Bronchial epithelial cell (primary cell): Measurements from ENCODE around the gene TGFB2. TPM values are rescaled to one million over a fixed set of nuclear protein-coding genes. Genes with fewer than 3 reads are reported as not detected.
A peak's percentile ranks its signal among the peaks of the same experiment; 100 is the strongest.

Experiments used
- DNase-seq: peaks from one replicate; pipeline ENCODE4 v3.0.0-alpha.2; 2010; ENCODE audit warnings: low read depth
- FAIRE-seq: peaks from 2 replicates; lab custom pipeline; 2011; peaks lifted over from hg19 to GRCh38; lab: Jason Lieb, UNC
- H3K27me3 ChIP-seq: 2 replicates; pipeline ENCODE4 v1.5.1; 2011; ENCODE audit warnings: low read length; ENCODE audit not compliant: control insufficient read depth, insufficient read depth
- H3K36me3 ChIP-seq: 2 replicates; pipeline ENCODE4 v1.5.1; 2011; ENCODE audit warnings: low read length; ENCODE audit not compliant: control insufficient read depth, insufficient read depth
- H3K4me3 ChIP-seq: 2 replicates; pipeline ENCODE4 v1.5.1; 2011; ENCODE audit warnings: mild to moderate bottlenecking, low read depth, low read length, control low read depth
- CTCF ChIP-seq: IDR thresholded peaks from 2 replicates; pipeline ENCODE4 v1.5.1; 2011; ENCODE audit warnings: mild to moderate bottlenecking, moderate library complexity, low read length, control low read depth, inconsistent platforms; ENCODE audit not compliant: insufficient read depth, severe bottlenecking
- total RNA-seq: library from RNA; depleted of rRNA; stranded (reverse); fragments of >200 nt; gene quantifications from 2 replicates; pipeline ENCODE4 v1.2.1, GENCODE V29; 2014

Gene TGFB2
- total RNA-seq, 1 donor from 2014 or later, result 6.1 TPM

- TF ChIP-seq CTCF, result no peak
Observed at GRCh38 chr1:218407630-218408029, 62.5 kb downstream of the TGFB2 start.

GRCh38 chr1:218408135-218408534, 63.0 kb downstream of the TGFB2 start:
- Histone ChIP-seq H3K36me3 (no peaks in the 10 kb centered on the region), H3K27me3 (no peaks in the 10 kb centered on the region), H3K4me3 (no peak overlapping the region)
- no peak for TF ChIP-seq CTCF
- DNase-seq, result no peak
- FAIRE-seq, result no peak

More at GRCh38 chr1:218407630-218408029, 62.5 kb downstream of the TGFB2 start:
- Histone ChIP-seq H3K27me3 (no peaks in the 10 kb centered on the region), H3K4me3 (no peak overlapping the region), H3K36me3 (no peaks in the 10 kb centered on the region)
- DNase-seq (no peak), FAIRE-seq (no peak)

GRCh38 chr1:218408942-218409341, 63.8 kb downstream of the TGFB2 start:
- TF ChIP-seq CTCF, result no peak
- FAIRE-seq, result no peak
- DNase-seq, result no peak
- H3K36me3 ChIP-seq, result no peaks in the 10 kb centered on the region
- H3K27me3 ChIP-seq, result no peaks in the 10 kb centered on the region
- no peak overlapping the region for H3K4me3 ChIP-seq

GRCh38 chr1:218409946-218410510, 64.9 kb downstream of the TGFB2 start:
- no peak overlapping the region for H3K4me3 ChIP-seq
- H3K27me3 ChIP-seq, result no peaks in the 10 kb centered on the region
- TF ChIP-seq CTCF, result no peak
- DNase-seq (peak; percentile 56), FAIRE-seq (peak; percentile 50)
- H3K36me3 ChIP-seq, result no peaks in the 10 kb centered on the region

- TF ChIP-seq CTCF, result no peak
- Histone ChIP-seq H3K36me3 (no peaks in the 10 kb centered on the region), H3K27me3 (no peaks in the 10 kb centered on the region), H3K4me3 (no peak overlapping the region)
- DNase-seq (no peak), FAIRE-seq (no peak)
Observed at GRCh38 chr1:218411101-218411500, 66.0 kb downstream of the TGFB2 start.

GRCh38 chr1:218412171-218412570, 67.0 kb downstream of the TGFB2 start:
- DNase-seq, result no peak
- H3K4me3 ChIP-seq, result no peak overlapping the region
- FAIRE-seq, result no peak
- no peaks in the 10 kb centered on the region for H3K36me3 ChIP-seq
- no peak for TF ChIP-seq CTCF
- H3K27me3 ChIP-seq, result no peaks in the 10 kb centered on the region
